NCI-H510A treated with DMSO at 0.1 percent for 48 hours (cell line): Measurements from ENCODE around the gene MAP2K3.

Experiments used
- DNase-seq: peaks from one replicate; lab custom pipeline; 2025; lab: John Stamatoyannopoulos, UW

Gene MAP2K3

GRCh38 chr17:21284319-21285163 lies at the start of gene MAP2K3:
Gene MAP2K3 (plus strand): TSS chr17:21284711. CDS start chr17:21284921, 210 bp downstream.
- peak; percentile 99 for DNase-seq

- DNase-seq, result no peak
These were observed 48.6 kb upstream of the MAP2K3 start for GRCh38 chr17:21235921-21236320.

- peak; percentile 11 for DNase-seq
These were observed 44.7 kb upstream of the MAP2K3 start for GRCh38 chr17:21239680-21240368.

GRCh38 chr17:21240369-21241055 lies 44.0 kb upstream of the MAP2K3 start:
- no peak for DNase-seq

GRCh38 chr17:21241564-21241963 lies 42.9 kb upstream of the MAP2K3 start:
- DNase-seq, result no peak

- DNase-seq, result no peak
These were observed 42.3 kb upstream of the MAP2K3 start for GRCh38 chr17:21242026-21242697.

GRCh38 chr17:21242780-21243515 lies 41.6 kb upstream of the MAP2K3 start:
- no peak for DNase-seq

GRCh38 chr17:21243516-21244303 lies 40.8 kb upstream of the MAP2K3 start:
- DNase-seq, result no peak

GRCh38 chr17:21245639-21246084 lies 38.8 kb upstream of the MAP2K3 start:
- DNase-seq, result no peak

GRCh38 chr17:21246698-21247097 lies 37.8 kb upstream of the MAP2K3 start:
- DNase-seq, result no peak

GRCh38 chr17:21247552-21248258 lies 36.8 kb upstream of the MAP2K3 start:
- no peak for DNase-seq

GRCh38 chr17:21248500-21248899 lies 36.0 kb upstream of the MAP2K3 start:
- no peak for DNase-seq

- no peak for DNase-seq
These were observed 35.3 kb upstream of the MAP2K3 start for GRCh38 chr17:21249086-21249795.

- DNase-seq, result no peak
These were observed 34.4 kb upstream of the MAP2K3 start for GRCh38 chr17:21249920-21250703.

GRCh38 chr17:21250854-21251253 lies 33.7 kb upstream of the MAP2K3 start:
- no peak for DNase-seq

- no peak for DNase-seq
These were observed 33.0 kb upstream of the MAP2K3 start for GRCh38 chr17:21251337-21252010.

- no peak for DNase-seq
These were observed 32.2 kb upstream of the MAP2K3 start for GRCh38 chr17:21252289-21252795.
